Rectal smooth muscle tissue (tissue), 1 donor: ENCODE measurements around the gene KANK4.
"Not testable (repeated sequence)": the region's sequence is repeated elsewhere in the genome, so short reads cannot be mapped to it uniquely, and the experiment has no call there.

ENCODE experiments used
- H3K27ac ChIP-seq: one replicate; pipeline ENCODE4 v1.7.0; 2013; ENCODE audit warnings: low read depth, low read length, inconsistent platforms
- H3K27me3 ChIP-seq: one replicate; pipeline ENCODE4 v1.7.0; 2013; ENCODE audit warnings: low read length; ENCODE audit not compliant: control insufficient read depth, insufficient read depth
- H3K36me3 ChIP-seq: one replicate; pipeline ENCODE4 v1.7.0; 2013; ENCODE audit warnings: low read length; ENCODE audit not compliant: control insufficient read depth, insufficient read depth
- H3K4me1 ChIP-seq: one replicate; pipeline ENCODE4 v1.7.0; 2013; ENCODE audit warnings: low read length; ENCODE audit not compliant: control insufficient read depth, insufficient read depth
- H3K4me3 ChIP-seq: one replicate; pipeline ENCODE4 v1.7.0; 2013; ENCODE audit warnings: low read length
- H3K9ac ChIP-seq: one replicate; pipeline ENCODE4 v1.7.0; 2013; ENCODE audit warnings: low read length

Gene KANK4

GRCh38 chr1:62250126-62250726, 69.0 kb downstream of the KANK4 start:
- no peak overlapping the region for H3K9ac ChIP-seq
- H3K27ac ChIP-seq = no peak overlapping the region
- no peaks in the 10 kb centered on the region for H3K4me1 ChIP-seq
- no peaks in the 10 kb centered on the region for H3K36me3 ChIP-seq
- no peak overlapping the region for H3K4me3 ChIP-seq
- H3K27me3 ChIP-seq = no peaks in the 10 kb centered on the region

- no peaks in the 10 kb centered on the region for H3K4me1 ChIP-seq
- no peak overlapping the region for H3K4me3 ChIP-seq
- no peak overlapping the region for H3K9ac ChIP-seq
- no peak overlapping the region for H3K27ac ChIP-seq
- no peaks in the 10 kb centered on the region for H3K36me3 ChIP-seq
- no peaks in the 10 kb centered on the region for H3K27me3 ChIP-seq
These were observed 71.7 kb downstream of the KANK4 start for GRCh38 chr1:62247391-62248168.

GRCh38 chr1:62245201-62245600, 74.0 kb downstream of the KANK4 start:
- Histone ChIP-seq H3K27ac (no peak overlapping the region), H3K36me3 (no peaks in the 10 kb centered on the region), H3K4me3 (no peak overlapping the region), H3K4me1 (no peaks in the 10 kb centered on the region), H3K9ac (no peak overlapping the region), H3K27me3 (no peaks in the 10 kb centered on the region)

- not testable (repeated sequence) for H3K4me1 ChIP-seq, H3K27me3 ChIP-seq, H3K4me3 ChIP-seq, H3K9ac ChIP-seq, H3K27ac ChIP-seq, H3K36me3 ChIP-seq
These were observed 74.9 kb downstream of the KANK4 start for GRCh38 chr1:62244380-62244779.

- H3K4me1 ChIP-seq = no peaks in the 10 kb centered on the region
- H3K9ac ChIP-seq = no peak overlapping the region
- H3K36me3 ChIP-seq = no peaks in the 10 kb centered on the region
- no peaks in the 10 kb centered on the region for H3K27me3 ChIP-seq
- H3K4me3 ChIP-seq = no peak overlapping the region
- no peak overlapping the region for H3K27ac ChIP-seq
These were observed 77.7 kb downstream of the KANK4 start for GRCh38 chr1:62241371-62242131.

GRCh38 chr1:62240651-62241370, 78.4 kb downstream of the KANK4 start:
- H3K4me3 ChIP-seq = no peak overlapping the region
- H3K4me1 ChIP-seq = no peaks in the 10 kb centered on the region
- H3K27me3 ChIP-seq = no peaks in the 10 kb centered on the region
- H3K9ac ChIP-seq = no peak overlapping the region
- no peak overlapping the region for H3K27ac ChIP-seq
- H3K36me3 ChIP-seq = no peaks in the 10 kb centered on the region

GRCh38 chr1:62239652-62240403, 79.4 kb downstream of the KANK4 start:
- not testable (repeated sequence) for H3K4me1 ChIP-seq, H3K9ac ChIP-seq, H3K27me3 ChIP-seq, H3K4me3 ChIP-seq, H3K27ac ChIP-seq, H3K36me3 ChIP-seq

GRCh38 chr1:62238507-62238906, 80.7 kb downstream of the KANK4 start:
- H3K4me3 ChIP-seq = no peak overlapping the region
- no peaks in the 10 kb centered on the region for H3K27me3 ChIP-seq

GRCh38 chr1:62237950-62238374, 81.3 kb downstream of the KANK4 start:
- Histone ChIP-seq H3K4me3 (no peak overlapping the region), H3K9ac (no peak overlapping the region), H3K4me1 (no peaks in the 10 kb centered on the region), H3K27me3 (no peaks in the 10 kb centered on the region), H3K27ac (no peak overlapping the region), H3K36me3 (no peaks in the 10 kb centered on the region)

More at GRCh38 chr1:62238507-62238906, 80.7 kb downstream of the KANK4 start:
- Histone ChIP-seq H3K9ac (no peak overlapping the region), H3K27ac (no peak overlapping the region), H3K36me3 (no peaks in the 10 kb centered on the region), H3K4me1 (no peaks in the 10 kb centered on the region)

GRCh38 chr1:62237361-62237760, 81.9 kb downstream of the KANK4 start:
- no peak overlapping the region for H3K27ac ChIP-seq
- H3K4me3 ChIP-seq = no peak overlapping the region
- no peaks in the 10 kb centered on the region for H3K4me1 ChIP-seq
- H3K9ac ChIP-seq = no peak overlapping the region
- H3K27me3 ChIP-seq = no peaks in the 10 kb centered on the region
- no peaks in the 10 kb centered on the region for H3K36me3 ChIP-seq

- Histone ChIP-seq H3K27ac (no peak overlapping the region), H3K4me3 (no peak overlapping the region), H3K9ac (no peak overlapping the region), H3K36me3 (no peaks in the 10 kb centered on the region), H3K27me3 (no peaks in the 10 kb centered on the region), H3K4me1 (no peaks in the 10 kb centered on the region)
These were observed 83.7 kb downstream of the KANK4 start for GRCh38 chr1:62235576-62235975.
